HepG2 (cell line): Measurements from ENCODE around the gene CCL3. TPM values are rescaled to one million over a fixed set of nuclear protein-coding genes. Genes with fewer than 3 reads are reported as not detected.
"Not testable (repeated sequence)": the region's sequence is repeated elsewhere in the genome, so short reads cannot be mapped to it uniquely, and the experiment has no call there.

ENCODE experiments used
- ATAC-seq: fragments of 200-7000 bp; cut with Tn5 transposase; 3 replicates; pipeline ENCODE4 v1.9.1; 2020; ENCODE audit warnings: mild to moderate bottlenecking, moderate library complexity
- BruUV-seq: library from RNA; stranded (reverse); fragments of 400-500 nt; replicated peaks from 2 replicates; lab custom pipeline; 2021; lab: Mats Ljungman, UMichigan
- CTCF ChIA-PET: fragments of 300-600 bp; formaldehyde crosslinking; extraction: SDS; loops from one replicate; lab custom pipeline; 2021; ENCODE audit warnings: low total read pairs, inconsistent platforms, low intra/inter-chr PET ratio; lab: Yijun Ruan, JAX
- POLR2A ChIA-PET: fragments of 350-600 bp; sonication (Branson Sonifier 250); formaldehyde crosslinking; loops from one replicate; lab custom pipeline; 2020; ENCODE audit warnings: antibody characterized with exemption, inconsistent platforms; lab: Yijun Ruan, JAX
- DNase-seq: peaks from one replicate; pipeline ENCODE4 v3.0.0-alpha.2; 2015; ENCODE audit warnings: low spot score
- FAIRE-seq: peaks from 3 replicates; lab custom pipeline; 2011; peaks lifted over from hg19 to GRCh38; lab: Jason Lieb, UNC
- H2AFZ ChIP-seq: one replicate; pipeline ENCODE4 v1.6.1; 2011; ENCODE audit warnings: low read length, inconsistent platforms
- H3K27ac ChIP-seq: fragments of 300-600 bp; 3 replicates; pipeline ENCODE4 v1.8.0; 2011; ENCODE audit warnings: mixed run types, mild to moderate bottlenecking, mixed read lengths, low read length, inconsistent platforms; ENCODE audit not compliant: insufficient read depth; ENCODE audit errors: extremely low read length
- H3K27me3 ChIP-seq, 2 experiments: fragments of 200-600 bp in 1 of 2; 2 replicates in 1 of 2; 3 replicates in 1 of 2; pipeline versions ENCODE4 v1.6.0 to v1.8.0; 2011; ENCODE audit warnings: low read length in 2 of 2, mild to moderate bottlenecking in 2 of 2, moderate library complexity in 2 of 2, inconsistent platforms in 1 of 2; ENCODE audit not compliant: insufficient read depth in 2 of 2, control insufficient read depth in 1 of 2
- H3K36me3 ChIP-seq, 2 experiments: fragments of 200-600 bp in 1 of 2; replicated peaks in 1 of 2; 2 replicates in 1 of 2; 3 replicates in 1 of 2; pipeline versions ENCODE4 v1.5.1 to v1.8.0; 2011; ENCODE audit warnings: low read length in 2 of 2, inconsistent platforms in 1 of 2; ENCODE audit not compliant: insufficient read depth in 2 of 2, control insufficient read depth in 1 of 2
- H3K4me1 ChIP-seq: 2 replicates; pipeline ENCODE4 v1.5.1; 2012; ENCODE audit warnings: low read length, inconsistent platforms; ENCODE audit not compliant: insufficient read depth
- H3K4me2 ChIP-seq: 2 replicates; pipeline ENCODE4 v1.6.0; 2011; ENCODE audit warnings: low read depth, low read length, inconsistent platforms
- H3K4me3 ChIP-seq, 3 experiments: fragments of 200-600 bp in 1 of 3; sonication (generic), shearing (Covaris generic) in 1 of 3; replicated peaks in 1 of 3; 2 replicates each; pipeline ENCODE4 v1.5.1; 2011 to 2016; ENCODE audit warnings: low read length in 3 of 3, inconsistent platforms in 2 of 3, low read depth in 2 of 3, mild to moderate bottlenecking in 2 of 3, control low read depth in 1 of 3, mixed read lengths in 1 of 3; ENCODE audit not compliant: insufficient read depth in 1 of 3
- H3K79me2 ChIP-seq: one replicate; pipeline ENCODE4 v1.6.1; 2011; ENCODE audit warnings: low read length, inconsistent platforms; ENCODE audit not compliant: insufficient read depth
- H3K9ac ChIP-seq: 2 replicates; pipeline ENCODE4 v1.6.0; 2011; ENCODE audit warnings: mild to moderate bottlenecking, low read depth, low read length, inconsistent platforms; ENCODE audit not compliant: insufficient read depth
- H3K9me3 ChIP-seq: 2 replicates; pipeline ENCODE4 v1.5.1; 2012; ENCODE audit warnings: mild to moderate bottlenecking, low read length
- H4K20me1 ChIP-seq: 2 replicates; pipeline ENCODE4 v1.6.0; 2011; ENCODE audit warnings: inconsistent platforms, mild to moderate bottlenecking, low read length, moderate library complexity; ENCODE audit not compliant: insufficient read depth
- NFYB ChIP-seq: sonication (generic); formaldehyde crosslinking; IDR thresholded peaks from 2 replicates; pipeline ENCODE4 v1.4.0; 2020; ENCODE audit warnings: missing genetic modification reagents
- PCBP1 ChIP-seq: fragments of 200-400 bp; formaldehyde crosslinking; IDR thresholded peaks from 2 replicates; pipeline ENCODE4 v1.6.1; 2017; ENCODE audit warnings: mild to moderate bottlenecking, low read depth, low read length, borderline replicate concordance
- RBM39 ChIP-seq: fragments of 200-400 bp; formaldehyde crosslinking; IDR thresholded peaks from one replicate; pipeline ENCODE4 v1.6.1; 2018; ENCODE audit warnings: antibody characterized with exemption, mild to moderate bottlenecking, low read depth, low read length; ENCODE audit not compliant: poor library complexity, severe bottlenecking
- RFXAP ChIP-seq: sonication (generic); formaldehyde crosslinking; IDR thresholded peaks from 2 replicates; pipeline ENCODE4 v1.4.0; 2020; ENCODE audit warnings: missing genetic modification reagents, borderline replicate concordance
- SIN3A ChIP-seq: IDR thresholded peaks from 2 replicates; pipeline ENCODE4 v1.6.1; 2011; ENCODE audit warnings: low read depth, mild to moderate bottlenecking, control low read depth, low read length, borderline replicate concordance
- YEATS2 ChIP-seq: sonication (generic); formaldehyde crosslinking; IDR thresholded peaks from 2 replicates; pipeline ENCODE4 v1.4.0; 2020; ENCODE audit warnings: missing genetic modification reagents, borderline replicate concordance
- ZFP1 ChIP-seq: IDR thresholded peaks from 2 replicates; pipeline ENCODE4 v1.6.1; 2016
- ZNF276 ChIP-seq: sonication (generic); formaldehyde crosslinking; IDR thresholded peaks from 2 replicates; pipeline ENCODE4 v1.4.0; 2020; ENCODE audit warnings: mild to moderate bottlenecking, low read depth, missing genetic modification reagents
- WGBS: methylation state at CpG from one replicate; pipeline ENCODE4 v1.1.6; 2017; ENCODE audit warnings: low lambda C conversion rate; 5-methylcytosine and 5-hydroxymethylcytosine counted together
- in situ Hi-C: cut with HindIII; loops from 2 replicates; pipeline ENCODE4 v1.10.0; 2017; ENCODE audit warnings: low pct_unique_long_range_greater_than_20kb; ENCODE audit not compliant: extremely low pct_ligation_motif_present
- intact Hi-C: fragments of 100-400 bp; cut with micrococcal nuclease; formaldehyde crosslinking; loops from one replicate; pipeline ENCODE4 v1.10.0; 2022; ENCODE audit not compliant: unreplicated experiment
- polyA plus RNA-seq, 8 experiments: library from polyadenylated mRNA; depleted of rRNA in 3 of 8; stranded (reverse) in 7 of 8; unstranded in 1 of 8; fragments of >200 nt; fragmentation: Illumina TruSeq in 4 of 8; extraction: Trizol in 4 of 8; gene quantifications; 2 replicates each; pipeline versions ENCODE4 v1.2.1 to v1.2.3, GENCODE V29; 2011 to 2016; ENCODE audit warnings: low read depth in 4 of 8, missing spikeins in 1 of 8, mixed read lengths in 1 of 8; ENCODE audit not compliant: insufficient read depth in 1 of 8
- total RNA-seq, 5 experiments: library from RNA; depleted of rRNA; stranded (reverse); fragments of >200 nt; fragmentation: Illumina TruSeq; extraction: Trizol; gene quantifications; 2 replicates each; pipeline ENCODE4 v1.2.3, GENCODE V29; 2016; ENCODE audit warnings: low read depth in 1 of 5
- TF ChIP-seq, protein P1 (sequence below): IDR thresholded peaks from 2 replicates; pipeline ENCODE4 v1.6.1; 2016; ENCODE audit warnings: missing compliant biosample characterization, missing genetic modification reagents, borderline replicate concordance
- TF ChIP-seq, protein P2 (sequence below): sonication (generic); formaldehyde crosslinking; IDR thresholded peaks from 2 replicates; pipeline ENCODE4 v1.8.0; 2023; ENCODE audit warnings: mild to moderate bottlenecking, missing genetic modification reagents

Gene CCL3
- total and polyA plus RNA-seq, 2 of the 13 experiments (the other 11 are each of a cell fraction or from before 2014, with no cell fraction given): not detected

DNA sequence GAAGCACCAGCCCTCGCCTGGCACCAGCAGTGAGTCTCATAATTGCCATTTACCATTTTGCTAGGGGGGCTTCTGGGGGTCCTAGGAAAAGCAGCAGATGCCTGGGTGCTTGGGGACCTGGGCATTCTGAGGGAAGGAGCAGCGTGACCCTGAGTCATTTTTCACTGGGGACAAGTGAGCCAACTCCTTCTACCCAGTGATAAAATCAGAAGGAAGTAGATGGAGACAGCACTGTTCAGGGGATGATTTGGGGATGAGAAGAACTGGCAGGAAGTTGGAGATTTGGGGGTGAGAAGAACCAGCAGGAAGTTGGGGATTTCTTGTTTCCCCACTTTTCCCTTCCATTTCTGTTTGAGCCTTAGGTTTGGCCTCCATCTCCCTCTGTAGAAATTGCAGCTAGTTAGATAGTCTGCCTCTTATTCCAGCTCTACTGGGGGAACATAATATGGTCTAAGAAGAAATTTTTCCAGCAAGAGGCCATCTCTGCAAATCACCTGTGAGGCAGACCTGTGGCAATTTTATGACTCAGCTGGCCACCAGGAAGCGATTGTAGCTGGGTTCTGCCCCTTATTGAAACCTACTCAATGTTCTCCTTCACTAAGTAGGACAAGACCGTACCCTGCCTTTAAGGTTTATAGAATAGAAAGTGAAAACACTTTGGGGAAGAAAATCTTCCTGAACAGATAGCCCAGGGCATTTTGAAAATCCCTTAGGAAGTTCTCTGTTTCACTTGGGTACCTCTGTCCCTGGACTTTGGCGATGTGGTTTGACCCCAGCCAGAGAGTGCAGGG is 8.1 kb downstream of the CCL3 start:
- H3K4me1 ChIP-seq, POLR2A ChIA-PET, DNase-seq, H3K9ac ChIP-seq, H3K4me2 ChIP-seq, H2AFZ ChIP-seq, H4K20me1 ChIP-seq, H3K36me3 ChIP-seq, H3K4me3 ChIP-seq, H3K27ac ChIP-seq, CTCF ChIA-PET, H3K79me2 ChIP-seq, intact Hi-C loops, BruUV-seq, ATAC-seq, H3K9me3 ChIP-seq, FAIRE-seq, H3K27me3 ChIP-seq: not testable (repeated sequence)
- in situ Hi-C loops: loop anchor here (5.0 kb wide), 1 partner anchor 110 kb away; no protein-coding TSS in a partner anchor
- 6% methylated on average over 5 of the region's 5 CpGs for WGBS

DNA sequence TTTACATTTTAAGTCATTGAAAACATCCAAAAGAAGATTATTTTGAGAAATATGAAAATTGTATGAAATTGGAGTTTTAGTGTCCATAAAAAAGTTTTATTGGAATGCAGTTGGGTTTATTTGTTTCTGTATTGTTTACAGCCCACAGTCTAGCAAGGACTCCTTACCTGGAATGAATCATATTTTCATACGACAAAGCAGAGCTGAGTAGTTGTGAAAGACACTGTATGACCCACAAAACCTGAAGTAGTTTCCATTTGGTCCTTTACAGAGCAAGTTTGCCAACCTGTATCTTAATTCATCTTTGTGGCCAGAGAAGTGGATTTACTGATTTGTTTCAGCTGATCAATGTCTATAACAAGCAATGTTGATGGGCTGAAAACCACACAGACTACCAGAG is 15.6 kb downstream of the CCL3 start:
- Histone ChIP-seq H3K4me3 (no peak overlapping the region), H3K9me3 (no peaks in the 10 kb centered on the region), H4K20me1 (no peaks in the 10 kb centered on the region), H3K27me3 (peaks cover 0 to 16% of the 10 kb centered on the region in 2 experiments; a peak in 2 of 5 replicates), H2AFZ (no peak overlapping the region), H3K4me1 (no peaks in the 10 kb centered on the region), H3K9ac (no peak overlapping the region), H3K4me2 (no peak overlapping the region), H3K27ac (no peak overlapping the region), H3K36me3 (no peaks in the 10 kb centered on the region), H3K79me2 (no peaks in the 10 kb centered on the region)
- ChIA-PET POLR2A (no interaction called here), CTCF (interaction anchor here (2.9 kb wide), 1 partner anchor 105 kb away, joined by 28 read pairs; no protein-coding TSS in a partner anchor)
- ATAC-seq (no peak), FAIRE-seq (no peak), DNase-seq (no peak)
- no TSS peak for BruUV-seq
- in situ Hi-C loops (loop anchor here (5.0 kb wide), 1 partner anchor 102 kb away; no protein-coding TSS in a partner anchor), intact Hi-C loops (no loop called here)
- 54% methylated on average over 1 of the region's 1 CpG for WGBS
- TF ChIP-seq ZFP1 (no peak), SIN3A (no peak), NFYB (CRISPR knock-in tag) (no peak), RBM39 (no peak), YEATS2 (CRISPR knock-in tag) (no peak), ZNF276 (no peak), RFXAP (CRISPR knock-in tag) (no peak), PCBP1 (no peak)
- TF ChIP-seq, protein P1, sequence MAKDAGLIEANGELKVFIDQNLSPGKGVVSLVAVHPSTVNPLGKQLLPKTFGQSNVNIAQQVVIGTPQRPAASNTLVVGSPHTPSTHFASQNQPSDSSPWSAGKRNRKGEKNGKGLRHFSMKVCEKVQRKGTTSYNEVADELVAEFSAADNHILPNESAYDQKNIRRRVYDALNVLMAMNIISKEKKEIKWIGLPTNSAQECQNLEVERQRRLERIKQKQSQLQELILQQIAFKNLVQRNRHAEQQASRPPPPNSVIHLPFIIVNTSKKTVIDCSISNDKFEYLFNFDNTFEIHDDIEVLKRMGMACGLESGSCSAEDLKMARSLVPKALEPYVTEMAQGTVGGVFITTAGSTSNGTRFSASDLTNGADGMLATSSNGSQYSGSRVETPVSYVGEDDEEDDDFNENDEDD: no peak
- TF ChIP-seq, protein P2, sequence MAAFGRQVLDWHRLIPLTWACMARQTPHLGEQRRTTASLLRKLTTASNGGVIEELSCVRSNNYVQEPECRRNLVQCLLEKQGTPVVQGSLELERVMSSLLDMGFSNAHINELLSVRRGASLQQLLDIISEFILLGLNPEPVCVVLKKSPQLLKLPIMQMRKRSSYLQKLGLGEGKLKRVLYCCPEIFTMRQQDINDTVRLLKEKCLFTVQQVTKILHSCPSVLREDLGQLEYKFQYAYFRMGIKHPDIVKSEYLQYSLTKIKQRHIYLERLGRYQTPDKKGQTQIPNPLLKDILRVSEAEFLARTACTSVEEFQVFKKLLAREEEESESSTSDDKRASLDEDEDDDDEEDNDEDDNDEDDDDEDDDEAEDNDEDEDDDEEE: no peak
